Activated naive CD4-positive, alpha-beta T cell treated with anti-CD3 and anti-CD28 coated beads for 36 hours (primary cell): ENCODE data around the gene SIRPB1. TPM values are rescaled to one million over a fixed set of nuclear protein-coding genes. Genes with fewer than 3 reads are reported as not detected.
A peak's percentile ranks its signal among the peaks of the same experiment; 100 is the strongest.

Experiments used
- CTCF ChIA-PET: fragments of 350-600 bp; sonication (Branson Sonifier 250); formaldehyde crosslinking; loops from one replicate; lab custom pipeline; 2021; ENCODE audit warnings: antibody characterized with exemption; lab: Charles Lee
- DNase-seq: peaks from one replicate; pipeline ENCODE4 v3.0.0-alpha.2; 2020
- H3K27ac Mint-ChIP-seq: one replicate; pipeline ENCODE4 v1.8.0; 2021; ENCODE audit warnings: mild to moderate bottlenecking, mixed read lengths
- H3K27me3 Mint-ChIP-seq: one replicate; pipeline ENCODE4 v1.8.0; 2021; ENCODE audit warnings: low read depth, mixed read lengths
- H3K36me3 Mint-ChIP-seq: one replicate; pipeline ENCODE4 v1.8.0; 2021; ENCODE audit warnings: low read depth, mixed read lengths
- H3K4me1 Mint-ChIP-seq: one replicate; pipeline ENCODE4 v1.8.0; 2021; ENCODE audit warnings: low read depth, mixed read lengths
- H3K4me3 Mint-ChIP-seq: one replicate; pipeline ENCODE4 v1.8.0; 2021; ENCODE audit warnings: mild to moderate bottlenecking, moderate library complexity, mixed read lengths
- H3K9me3 Mint-ChIP-seq: one replicate; pipeline ENCODE4 v1.8.0; 2021; ENCODE audit warnings: mixed read lengths
- intact Hi-C: fragments of 100-400 bp; cut with micrococcal nuclease; formaldehyde crosslinking; loops from one replicate; pipeline ENCODE4 v1.15.1; 2023
- total RNA-seq, 2 experiments: library from RNA; stranded (reverse); gene quantifications; one replicate each; pipeline ENCODE4 v1.2.3, GENCODE V29; 2021

Gene SIRPB1
- 1 to 10 TPM; 1.4 to 2.0 TPM for total RNA-seq

DNA sequence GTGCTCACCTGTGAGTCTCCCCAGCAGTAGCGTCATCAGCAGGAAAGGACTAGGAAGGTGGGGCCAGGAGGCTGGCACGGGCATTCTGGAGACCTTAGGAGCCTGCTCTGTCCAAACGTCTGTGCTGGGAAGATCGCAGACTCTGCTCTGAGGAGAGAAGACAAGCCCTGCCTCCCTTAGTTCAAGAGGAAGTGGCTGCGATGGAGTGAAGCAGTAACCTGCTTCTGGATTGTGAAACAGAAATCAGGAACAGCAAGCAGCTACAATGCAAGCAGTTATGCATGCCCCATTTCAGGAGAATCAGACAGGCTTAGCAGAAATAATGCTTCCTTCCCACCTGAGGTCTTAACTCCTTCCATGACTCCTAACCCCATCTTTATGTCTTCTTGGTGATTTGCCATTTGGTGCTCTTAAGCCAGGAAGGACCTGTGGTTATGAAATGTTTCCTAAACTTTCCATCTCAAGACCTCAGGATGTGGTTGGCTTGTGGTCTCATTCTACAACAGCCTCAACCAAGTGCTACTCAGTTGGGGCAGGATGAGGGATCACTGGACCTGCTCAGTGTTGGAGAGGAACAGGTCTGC lies at the start of gene SIRPB1:
Gene SIRPB1, minus strand, starts transcription at position 149 of the 584 bp plus-strand sequence. Its CDS starts 65 bp downstream, at position 84.
- peaks cover 57% of the 10 kb centered on the region for H3K4me1 Mint-ChIP-seq
- H3K27ac Mint-ChIP-seq = peak within 1 kb of the TSS; percentile 21
- H3K36me3 Mint-ChIP-seq = no peaks in the 10 kb centered on the region
- no peaks in the 10 kb centered on the region for H3K27me3 Mint-ChIP-seq
- peak; percentile 42 for DNase-seq
- CTCF ChIA-PET = no interaction called here
- H3K4me3 Mint-ChIP-seq = no peak within 1 kb of the TSS
- peaks cover 4% of the 10 kb centered on the region for H3K9me3 Mint-ChIP-seq
- intact Hi-C loops = loop anchor here (10.0 kb wide), 1 partner anchor 225 kb away; no protein-coding TSS in a partner anchor

DNA sequence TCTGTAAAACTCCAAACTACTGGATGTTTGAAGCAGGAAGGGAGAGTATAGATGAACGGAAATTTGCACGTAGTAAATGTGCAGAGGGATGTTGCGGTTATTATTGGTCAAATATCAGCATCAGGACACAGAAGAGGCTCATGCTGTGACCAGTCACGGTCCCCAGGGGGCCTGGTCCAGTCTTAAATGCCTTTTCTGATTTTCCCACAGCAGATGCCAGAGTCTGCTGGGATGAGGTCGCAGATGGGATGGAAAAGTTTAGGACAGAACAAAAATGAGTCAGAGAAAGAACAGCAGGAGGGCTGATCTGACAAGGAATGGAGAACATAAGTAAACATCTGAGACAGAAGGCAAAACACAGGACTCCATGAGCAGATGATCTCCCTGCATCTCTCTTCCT lies 49.5 kb upstream of the SIRPB1 start:
- no peaks in the 10 kb centered on the region for H3K27me3 Mint-ChIP-seq
- peaks cover 4% of the 10 kb centered on the region for H3K9me3 Mint-ChIP-seq
- CTCF ChIA-PET = interaction anchor here (1.2 kb wide), 1 partner anchor 66 kb away, joined by 6 read pairs; no protein-coding TSS in a partner anchor
- no peak overlapping the region for H3K4me3 Mint-ChIP-seq
- peak overlapping the region; percentile 97 for H3K27ac Mint-ChIP-seq
- peaks cover 92% of the 10 kb centered on the region for H3K4me1 Mint-ChIP-seq
- peaks cover 20% of the 10 kb centered on the region for H3K36me3 Mint-ChIP-seq
- intact Hi-C loops = loop anchor here (5.0 to 10.0 kb wide), 4 partner anchors 175 to 835 kb away; partner anchors contain the start of genes FAM110A, NSFL1C and STK35
- DNase-seq = no peak

DNA sequence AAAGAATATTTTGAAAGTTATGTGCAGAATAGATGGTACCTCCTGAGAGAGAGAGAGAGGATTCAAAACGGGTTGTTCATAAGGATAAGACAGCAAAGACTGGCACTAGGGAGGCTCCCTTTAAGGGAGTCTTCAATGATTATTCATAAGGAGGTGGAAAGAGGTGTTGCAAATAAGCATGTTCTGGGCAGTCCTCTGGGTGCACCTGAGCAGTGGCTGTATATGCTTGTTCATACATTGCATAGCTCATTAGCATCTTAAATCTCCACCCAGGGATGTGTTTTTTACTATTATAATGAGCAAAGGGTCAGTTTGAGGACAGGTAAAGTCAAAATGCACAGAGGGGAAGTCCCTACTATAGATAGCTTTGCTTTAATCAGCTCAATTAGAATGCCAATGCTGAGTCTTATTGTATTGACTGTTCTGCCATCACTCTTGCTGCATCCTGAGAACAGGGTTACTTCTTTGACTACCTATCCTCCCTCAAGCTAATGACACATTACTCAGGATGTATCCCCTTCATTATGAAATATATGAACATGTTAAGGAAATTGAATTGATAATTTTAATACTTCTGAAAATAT lies 47.8 kb upstream of the SIRPB1 start:
- no peaks in the 10 kb centered on the region for H3K27me3 Mint-ChIP-seq
- H3K27ac Mint-ChIP-seq = peak overlapping the region; percentile 77
- H3K4me1 Mint-ChIP-seq = peaks cover 92% of the 10 kb centered on the region
- no peak overlapping the region for H3K4me3 Mint-ChIP-seq
- CTCF ChIA-PET = interaction anchor here (0.6 to 1.1 kb wide), 4 partner anchors 8 to 35 kb away, joined by 3 read pairs; no protein-coding TSS in a partner anchor
- peaks cover 4% of the 10 kb centered on the region for H3K9me3 Mint-ChIP-seq
- H3K36me3 Mint-ChIP-seq = peaks cover 24% of the 10 kb centered on the region
- intact Hi-C loops = loop anchor here (1.0 to 10.0 kb wide), 5 partner anchors 10 to 833 kb away; partner anchors contain the start of genes FAM110A, NSFL1C, SIRPG and STK35
- peak; percentile 57 for DNase-seq

DNA sequence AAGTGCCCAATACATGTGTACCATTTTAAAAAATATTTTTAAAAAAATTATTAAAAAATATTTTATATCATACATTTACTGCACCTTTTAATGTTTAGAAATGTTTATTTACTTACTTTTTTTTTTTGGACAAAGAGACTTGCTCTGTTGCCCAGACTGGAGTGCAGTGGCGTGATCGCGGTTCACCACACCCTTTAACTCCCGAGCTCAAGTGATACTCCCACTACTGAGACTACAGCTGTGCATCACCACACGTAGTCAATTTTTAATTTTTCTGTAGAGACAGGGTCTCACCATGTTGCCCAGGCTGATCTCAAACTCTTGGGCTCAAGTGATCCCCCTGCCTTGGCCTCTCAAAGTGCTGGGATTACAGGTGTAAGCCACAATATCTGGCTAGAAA lies 47.0 kb upstream of the SIRPB1 start:
- no peak overlapping the region for H3K4me3 Mint-ChIP-seq
- H3K9me3 Mint-ChIP-seq = peaks cover 4% of the 10 kb centered on the region
- peaks cover 24% of the 10 kb centered on the region for H3K36me3 Mint-ChIP-seq
- no peaks in the 10 kb centered on the region for H3K27me3 Mint-ChIP-seq
- peak overlapping the region; percentile 98 for H3K27ac Mint-ChIP-seq
- intact Hi-C loops = loop anchor here (1.0 to 10.0 kb wide), 5 partner anchors 10 to 832 kb away; partner anchors contain the start of genes FAM110A, NSFL1C, SIRPG and STK35
- peak; percentile 11 for DNase-seq
- CTCF ChIA-PET = interaction anchor here (0.7 to 3.2 kb wide), 4 partner anchors 9 to 157 kb away, joined by 3 to 18 read pairs (median 4); no protein-coding TSS in a partner anchor
- peaks cover 92% of the 10 kb centered on the region for H3K4me1 Mint-ChIP-seq

DNA sequence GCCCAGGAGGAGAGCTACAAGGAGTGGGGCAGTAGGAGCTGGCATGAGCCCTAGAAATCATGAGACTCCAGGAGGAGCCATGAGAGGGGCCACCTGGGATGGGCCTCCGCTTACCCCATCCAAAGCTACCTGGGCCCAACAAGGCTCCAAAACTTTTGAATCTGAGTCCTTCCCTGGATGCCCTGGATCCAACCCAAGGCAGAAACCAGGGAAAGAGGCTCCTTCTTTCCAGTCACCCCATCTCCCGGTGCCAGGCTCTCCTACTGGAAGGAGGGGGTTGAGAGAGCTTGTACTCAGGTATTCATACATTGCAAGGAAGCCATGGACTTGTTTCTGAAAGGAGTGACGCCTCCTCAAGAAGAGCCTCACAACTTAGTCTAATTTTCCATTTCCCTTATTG lies 45.5 kb upstream of the SIRPB1 start:
- H3K9me3 Mint-ChIP-seq = no peaks in the 10 kb centered on the region
- peak overlapping the region; percentile 67 for H3K4me3 Mint-ChIP-seq
- peaks cover 19% of the 10 kb centered on the region for H3K36me3 Mint-ChIP-seq
- no peak for DNase-seq
- peaks cover 92% of the 10 kb centered on the region for H3K4me1 Mint-ChIP-seq
- CTCF ChIA-PET = interaction anchor here (1.0 to 3.2 kb wide), 6 partner anchors 9 to 161 kb away, joined by 3 to 18 read pairs (median 4); no protein-coding TSS in a partner anchor
- peak overlapping the region; percentile 98 for H3K27ac Mint-ChIP-seq
- H3K27me3 Mint-ChIP-seq = no peaks in the 10 kb centered on the region
- intact Hi-C loops = loop anchor here (1.0 to 10.0 kb wide), 6 partner anchors 40 to 831 kb away; partner anchors contain the start of genes FAM110A, NSFL1C and STK35

DNA sequence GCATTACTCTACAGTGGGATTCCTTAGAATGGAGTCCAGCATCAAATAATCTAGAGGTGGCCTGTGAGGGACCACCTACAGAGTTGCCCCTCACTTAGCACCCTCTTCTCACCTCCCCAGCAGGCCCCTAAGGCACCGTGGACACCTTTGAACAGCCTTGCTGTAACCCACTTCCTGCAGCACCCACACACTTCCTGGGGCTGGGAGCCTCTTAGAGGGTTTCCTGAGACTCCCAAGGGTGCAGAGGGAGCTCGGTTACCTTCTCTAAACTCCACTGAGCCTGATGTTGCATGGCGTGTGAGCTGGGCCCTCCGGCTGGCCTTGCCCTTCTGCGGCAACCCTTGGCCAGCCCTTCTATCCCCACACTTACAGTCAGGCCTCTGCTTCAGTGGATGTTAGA lies 45.1 kb upstream of the SIRPB1 start:
- Mint-ChIP-seq H3K4me1 (peaks cover 90% of the 10 kb centered on the region), H3K27me3 (no peaks in the 10 kb centered on the region), H3K4me3 (peak overlapping the region; percentile 67), H3K36me3 (peaks cover 17% of the 10 kb centered on the region), H3K27ac (peak overlapping the region; percentile 98), H3K9me3 (no peaks in the 10 kb centered on the region)
- peak; percentile 85 for DNase-seq
- CTCF ChIA-PET = interaction anchor here (1.0 to 3.2 kb wide), 4 partner anchors 9 to 69 kb away, joined by 3 to 18 read pairs (median 4); no protein-coding TSS in a partner anchor
- intact Hi-C loops = loop anchor here (1.0 to 10.0 kb wide), 8 partner anchors 7 to 830 kb away; partner anchors contain the start of genes FAM110A, NSFL1C and STK35

DNA sequence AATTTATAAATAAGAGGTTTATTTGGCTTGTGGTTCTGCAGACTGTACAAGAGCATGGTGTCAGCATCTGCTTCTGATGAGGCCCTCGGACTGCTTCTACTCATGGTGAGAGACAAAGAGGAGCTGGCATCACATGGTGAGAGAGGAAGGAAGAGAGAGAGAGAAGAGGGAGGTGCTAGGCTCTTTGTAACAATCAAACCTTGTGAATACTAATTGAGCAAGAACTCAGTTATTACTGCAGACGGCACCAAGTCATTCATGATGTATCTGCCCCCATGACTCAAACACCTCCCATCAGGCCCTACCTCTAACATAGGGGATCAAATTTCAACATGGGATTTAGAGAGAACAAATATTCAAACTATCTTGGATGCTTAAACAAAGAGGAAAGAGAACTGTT lies 44.1 kb upstream of the SIRPB1 start:
- intact Hi-C loops = loop anchor here (1.0 to 10.0 kb wide), 6 partner anchors 8 to 829 kb away; partner anchors contain the start of genes FAM110A and STK35
- peaks cover 90% of the 10 kb centered on the region for H3K4me1 Mint-ChIP-seq

DNA sequence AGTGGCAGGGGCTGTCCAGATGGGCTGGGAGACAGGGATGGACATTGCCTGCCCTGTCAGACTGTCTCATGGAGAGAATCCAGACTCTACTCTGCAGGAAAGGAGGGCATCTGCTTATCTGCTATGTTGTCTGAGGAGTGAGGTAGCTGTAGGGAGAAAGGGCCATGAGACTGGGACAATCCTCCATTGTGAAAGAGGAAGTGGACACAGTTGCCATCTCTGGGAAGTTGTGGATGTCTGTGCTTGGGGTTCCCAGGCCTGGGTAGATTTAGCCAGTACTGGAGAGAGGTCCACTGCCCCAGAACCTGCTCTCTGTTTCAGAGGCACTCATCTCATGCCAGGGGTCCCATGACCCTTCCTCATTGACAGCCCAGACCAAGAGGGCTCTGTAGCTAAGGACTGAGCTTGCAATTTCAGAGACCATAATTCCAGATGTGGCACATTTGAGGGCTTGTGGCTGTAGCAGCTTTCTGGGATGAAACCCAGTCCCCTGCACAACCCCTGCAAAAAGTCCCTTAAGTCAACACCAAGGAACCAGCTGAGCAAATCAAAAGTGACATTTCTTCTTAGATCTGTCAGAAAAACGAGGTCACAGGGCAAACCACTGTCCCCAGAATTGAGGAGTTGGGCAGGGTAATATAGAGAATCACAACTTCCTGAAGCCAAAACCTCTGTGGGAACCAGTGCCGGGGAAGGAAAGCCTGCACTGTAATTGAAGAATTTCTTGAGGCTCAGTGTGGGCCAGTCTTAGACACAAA lies 41.9 kb upstream of the SIRPB1 start:
- intact Hi-C loops = loop anchor here (2.0 to 10.0 kb wide), 5 partner anchors 15 to 827 kb away; partner anchors contain the start of genes FAM110A and STK35
- Mint-ChIP-seq H3K36me3 (peaks cover 12% of the 10 kb centered on the region), H3K27ac (peak overlapping the region; percentile 98), H3K4me1 (peaks cover 89% of the 10 kb centered on the region), H3K9me3 (no peaks in the 10 kb centered on the region), H3K27me3 (no peaks in the 10 kb centered on the region), H3K4me3 (peak overlapping the region; percentile 8)
- CTCF ChIA-PET = interaction anchor here (1.4 kb wide), 1 partner anchor 73 kb away, joined by 5 read pairs; no protein-coding TSS in a partner anchor
- DNase-seq = peak; percentile 53

More for the DNA sequence above, 44.1 kb upstream of the SIRPB1 start:
- Mint-ChIP-seq H3K4me3 (peak overlapping the region; percentile 45), H3K27me3 (no peaks in the 10 kb centered on the region), H3K36me3 (peaks cover 9% of the 10 kb centered on the region), H3K9me3 (no peaks in the 10 kb centered on the region), H3K27ac (peak overlapping the region; percentile 98)
- peak; percentile 69 for DNase-seq
- CTCF ChIA-PET = interaction anchor here (3.2 kb wide), 1 partner anchor 12 kb away, joined by 18 read pairs; no protein-coding TSS in a partner anchor

DNA sequence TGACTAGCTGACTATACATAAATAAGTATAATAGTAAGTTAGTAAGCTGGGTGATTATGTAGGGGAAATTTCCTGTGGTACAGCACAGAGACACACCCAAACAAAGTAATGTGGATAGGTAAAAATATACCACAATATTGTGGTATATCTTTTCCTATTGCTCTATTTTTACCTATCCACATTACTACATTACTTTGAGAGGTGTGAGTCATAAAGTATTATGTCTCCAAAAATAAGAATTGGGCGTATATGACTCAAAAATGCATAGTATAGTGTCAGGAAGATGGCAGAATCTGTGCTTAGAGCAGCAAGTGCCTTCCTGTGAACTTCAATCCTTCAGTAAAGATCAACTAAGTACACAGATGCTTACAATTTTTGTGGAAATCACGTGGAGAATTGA lies 40.4 kb upstream of the SIRPB1 start:
- peaks cover 87% of the 10 kb centered on the region for H3K4me1 Mint-ChIP-seq
- no peaks in the 10 kb centered on the region for H3K9me3 Mint-ChIP-seq
- peak overlapping the region; percentile 5 for H3K4me3 Mint-ChIP-seq
- H3K27me3 Mint-ChIP-seq = no peaks in the 10 kb centered on the region
- DNase-seq = no peak
- H3K36me3 Mint-ChIP-seq = peaks cover 17% of the 10 kb centered on the region
- intact Hi-C loops = loop anchor here (1.0 to 10.0 kb wide), 7 partner anchors 12 to 825 kb away; partner anchors contain the start of genes FAM110A and STK35
- CTCF ChIA-PET = interaction anchor here (1.3 to 1.7 kb wide), 3 partner anchors 10 to 30 kb away, joined by 3 to 5 read pairs (median 4); no protein-coding TSS in a partner anchor
- H3K27ac Mint-ChIP-seq = peak overlapping the region; percentile 99

DNA sequence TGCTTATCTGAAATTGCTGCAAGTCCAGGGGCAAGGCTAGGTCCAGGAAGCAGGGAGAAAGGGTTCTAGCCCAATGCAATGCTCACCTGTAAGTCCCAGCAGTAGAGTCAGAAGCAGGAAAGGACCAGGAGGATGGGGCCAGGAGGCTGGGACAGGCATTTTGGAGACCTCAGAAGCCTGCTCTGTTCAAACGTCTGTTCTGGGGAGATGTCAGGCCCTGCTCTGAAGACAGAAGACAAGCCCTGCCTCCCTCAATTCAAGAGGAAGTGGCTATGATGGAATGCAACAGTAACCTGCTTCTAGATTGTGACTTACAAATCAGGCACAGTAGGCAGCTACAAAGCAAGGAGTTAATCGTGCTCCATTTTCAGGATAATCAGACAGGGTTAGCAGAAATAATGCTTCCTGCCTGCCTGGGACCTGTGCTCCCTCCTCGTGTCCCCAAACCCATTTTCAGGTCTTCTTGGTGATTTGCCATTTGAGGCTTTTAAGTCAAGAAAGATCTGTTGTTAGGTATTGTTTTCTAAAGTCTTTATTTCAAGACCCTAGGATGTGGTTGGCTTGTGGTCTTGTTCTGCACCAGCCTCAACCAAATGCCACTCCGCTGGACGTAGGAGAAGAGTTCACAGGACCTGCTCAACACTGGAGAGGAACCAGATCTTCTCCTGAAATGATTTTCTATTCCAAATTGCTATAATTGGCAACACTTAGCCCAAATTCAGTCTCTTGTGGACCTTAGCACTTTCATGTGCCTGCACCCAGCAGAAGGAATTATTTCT lies 37.9 kb upstream of the SIRPB1 start, which contains the start of gene SIRPG:
Gene SIRPG, minus strand, starts transcription at position 224 of the 779 bp plus-strand sequence. Its CDS starts 65 bp downstream, at position 159.
- H3K9me3 Mint-ChIP-seq = peaks cover 4% of the 10 kb centered on the region
- H3K27me3 Mint-ChIP-seq = no peaks in the 10 kb centered on the region
- peak within 1 kb of the TSS; percentile 99 for H3K27ac Mint-ChIP-seq
- peaks cover 86% of the 10 kb centered on the region for H3K4me1 Mint-ChIP-seq
- DNase-seq = peak; percentile 68
- peaks cover 37% of the 10 kb centered on the region for H3K36me3 Mint-ChIP-seq
- peak within 1 kb of the TSS; percentile 81 for H3K4me3 Mint-ChIP-seq
- CTCF ChIA-PET = no interaction called here
- intact Hi-C loops = loop anchor here (1.0 to 2.0 kb wide), 3 partner anchors 10 to 69 kb away; no protein-coding TSS in a partner anchor
